ENCODE data around the gene FHDC1. TPM values are rescaled to one million over a fixed set of nuclear protein-coding genes. Genes with fewer than 3 reads are reported as not detected.

Gene FHDC1
- total RNA-seq, 1 experiment from 2014 or later, result 0.95 TPM

DNA sequence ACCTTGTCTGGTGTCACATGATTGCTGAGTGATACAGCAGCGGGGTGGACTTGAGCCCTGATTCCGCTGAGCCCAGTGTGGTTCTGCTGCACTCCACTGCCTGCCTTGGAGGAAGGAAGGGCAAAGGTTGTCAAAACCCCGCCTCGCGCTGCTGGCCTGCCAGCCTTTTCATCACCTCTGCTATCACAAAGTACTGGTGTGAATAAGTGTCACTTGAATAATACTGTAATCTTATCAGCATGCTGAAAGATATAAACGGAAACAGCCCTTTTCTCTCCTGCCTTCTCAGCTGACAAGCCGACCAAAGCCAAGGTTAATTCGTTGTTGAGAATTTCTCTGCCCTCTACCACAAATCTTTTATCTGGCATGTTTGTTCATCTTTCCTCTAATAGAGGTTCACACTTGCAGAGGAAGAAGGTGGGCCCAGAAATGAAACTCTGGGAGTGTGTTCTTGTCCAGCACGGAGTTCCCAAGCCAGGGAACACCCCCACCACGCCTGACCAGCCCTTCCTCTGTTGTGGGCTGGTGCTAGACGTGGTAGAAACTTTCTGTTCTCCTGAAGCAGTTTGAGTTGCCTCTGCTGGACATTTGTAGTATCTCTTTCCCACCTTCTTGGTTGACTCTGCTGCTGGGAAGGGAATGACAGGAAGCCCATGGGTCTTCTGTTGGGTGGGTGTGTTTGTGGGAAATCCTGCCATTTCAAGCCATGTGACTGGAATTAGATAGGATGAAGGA, 21.5 kb downstream of the FHDC1 start:
- Histone ChIP-seq H3K27me3 (ENCODE audit: low read length) (no peaks in the 10 kb centered on the region), H2AFZ (ENCODE audit: low read length) (no peak overlapping the region), H3K4me1 (ENCODE audit: insufficient read depth, low read length) (no peaks in the 10 kb centered on the region; the same call in 1 of the 2 replicates), H4K20me1 (ENCODE audit: low read length) (no peaks in the 10 kb centered on the region), H3K79me2 (ENCODE audit: low read length) (no peaks in the 10 kb centered on the region), H3K4me2 (ENCODE audit: low read length) (no peak overlapping the region), H3K27ac (ENCODE audit: low read length) (no peak overlapping the region), H3K9ac (ENCODE audit: low read length) (no peak overlapping the region), H3K9me2 (replicated peaks; ENCODE audit: low read length) (no peaks in the 10 kb centered on the region), H3K4me3 (ENCODE audit: low read length) (no peak overlapping the region), H3K9me3 (ENCODE audit: low read length) (no peaks in the 10 kb centered on the region), H3K36me3 (ENCODE audit: low read depth, low read length) (no peaks in the 10 kb centered on the region), H3F3A (ENCODE audit: low read length, unreplicated experiment) (no peaks in the 10 kb centered on the region)
- ATAC-seq, result no peak
- ChIA-PET CTCF (no interaction called here), POLR2A (ENCODE audit: unreplicated experiment) (no interaction called here)
- TF ChIP-seq, protein P1, sequence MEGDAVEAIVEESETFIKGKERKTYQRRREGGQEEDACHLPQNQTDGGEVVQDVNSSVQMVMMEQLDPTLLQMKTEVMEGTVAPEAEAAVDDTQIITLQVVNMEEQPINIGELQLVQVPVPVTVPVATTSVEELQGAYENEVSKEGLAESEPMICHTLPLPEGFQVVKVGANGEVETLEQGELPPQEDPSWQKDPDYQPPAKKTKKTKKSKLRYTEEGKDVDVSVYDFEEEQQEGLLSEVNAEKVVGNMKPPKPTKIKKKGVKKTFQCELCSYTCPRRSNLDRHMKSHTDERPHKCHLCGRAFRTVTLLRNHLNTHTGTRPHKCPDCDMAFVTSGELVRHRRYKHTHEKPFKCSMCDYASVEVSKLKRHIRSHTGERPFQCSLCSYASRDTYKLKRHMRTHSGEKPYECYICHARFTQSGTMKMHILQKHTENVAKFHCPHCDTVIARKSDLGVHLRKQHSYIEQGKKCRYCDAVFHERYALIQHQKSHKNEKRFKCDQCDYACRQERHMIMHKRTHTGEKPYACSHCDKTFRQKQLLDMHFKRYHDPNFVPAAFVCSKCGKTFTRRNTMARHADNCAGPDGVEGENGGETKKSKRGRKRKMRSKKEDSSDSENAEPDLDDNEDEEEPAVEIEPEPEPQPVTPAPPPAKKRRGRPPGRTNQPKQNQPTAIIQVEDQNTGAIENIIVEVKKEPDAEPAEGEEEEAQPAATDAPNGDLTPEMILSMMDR (conservative IDR thresholded peaks at IDR 0.05; ENCODE audit: low read depth, low read length), result no peak
- TF ChIP-seq EZH2phosphoT487 (IDR thresholded peaks at IDR 0.05; ENCODE audit: borderline replicate concordance, low read length), result no peak
- TF ChIP-seq EZH2 (IDR thresholded peaks at IDR 0.05; ENCODE audit: low read length, unreplicated experiment), result no peak
- BruUV-seq (replicated peaks), result no TSS peak
- intact Hi-C loops (cut with micrococcal nuclease), result no loop called here
- no peak for DNase-seq

DNA sequence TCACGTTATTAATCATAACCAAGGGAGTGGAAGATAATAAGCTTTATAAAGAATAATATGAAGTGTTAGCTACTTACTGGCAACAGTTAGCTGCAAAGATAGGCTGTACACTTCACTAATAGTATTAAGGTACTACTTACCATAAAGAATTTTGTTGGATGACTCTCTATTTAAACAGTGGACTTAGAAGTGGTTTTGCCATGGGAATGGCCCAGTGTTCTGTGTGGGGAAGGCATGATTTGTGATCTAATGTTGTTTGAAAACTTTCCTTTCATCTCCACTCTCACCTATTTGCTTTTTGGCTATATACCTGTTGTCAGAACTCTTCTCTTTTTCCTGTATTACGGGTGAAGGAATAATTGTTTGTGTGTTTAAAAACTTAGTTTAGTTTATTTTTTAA, 23.0 kb downstream of the FHDC1 start:
- H3K9ac ChIP-seq (ENCODE audit: low read length), result no peak overlapping the region
- H3K4me2 ChIP-seq (ENCODE audit: low read length), result no peak overlapping the region
- H3K27me3 ChIP-seq (ENCODE audit: low read length), result no peaks in the 10 kb centered on the region
- H3K9me2 ChIP-seq (replicated peaks; ENCODE audit: low read length), result no peaks in the 10 kb centered on the region
- ATAC-seq (peak; percentile 24; the same call in 1 of the 2 replicates), DNase-seq (no peak)
- no peak overlapping the region for H2AFZ ChIP-seq (ENCODE audit: low read length)
- H3F3A ChIP-seq (ENCODE audit: low read length, unreplicated experiment), result no peaks in the 10 kb centered on the region
- H3K4me1 ChIP-seq (ENCODE audit: insufficient read depth, low read length), result no peaks in the 10 kb centered on the region
- no peaks in the 10 kb centered on the region for H3K79me2 ChIP-seq (ENCODE audit: low read length)
- H3K9me3 ChIP-seq (ENCODE audit: low read length), result no peaks in the 10 kb centered on the region
- H3K27ac ChIP-seq (ENCODE audit: low read length), result no peak overlapping the region
- intact Hi-C loops (cut with micrococcal nuclease), result no loop called here
- no peak overlapping the region for H3K4me3 ChIP-seq (ENCODE audit: low read length)
- POLR2A ChIA-PET (ENCODE audit: unreplicated experiment), result no interaction called here
- no peak for TF ChIP-seq EZH2phosphoT487 (IDR thresholded peaks at IDR 0.05; ENCODE audit: borderline replicate concordance, low read length)
- TF ChIP-seq, protein P1 (conservative IDR thresholded peaks at IDR 0.05; ENCODE audit: low read depth, low read length), result no peak
- no peak for TF ChIP-seq EZH2 (IDR thresholded peaks at IDR 0.05; ENCODE audit: low read length, unreplicated experiment)
- CTCF ChIA-PET, result no interaction called here
- H3K36me3 ChIP-seq (ENCODE audit: low read depth, low read length), result no peaks in the 10 kb centered on the region
- H4K20me1 ChIP-seq (ENCODE audit: low read length), result no peaks in the 10 kb centered on the region
- BruUV-seq (replicated peaks), result no TSS peak

DNA sequence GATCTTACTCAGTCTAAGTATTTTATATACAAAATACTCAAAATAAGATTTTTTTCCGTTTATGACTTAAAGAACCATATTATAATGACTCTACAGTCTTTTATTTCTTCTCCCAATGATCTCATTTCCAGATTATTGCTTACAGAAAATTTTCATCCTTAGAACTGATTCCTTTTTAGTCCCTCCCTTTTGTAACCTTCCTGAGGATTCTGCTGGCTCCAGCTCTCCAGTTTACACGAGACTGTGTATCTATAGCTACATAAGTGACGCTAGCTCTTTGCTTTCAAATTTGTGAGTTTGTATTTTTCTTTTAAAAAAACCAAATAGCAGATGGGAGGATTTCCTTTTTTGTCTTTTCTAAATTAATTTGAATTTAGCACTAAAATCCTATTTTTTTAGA, 24.0 kb downstream of the FHDC1 start:
- H2AFZ ChIP-seq (ENCODE audit: low read length), result no peak overlapping the region
- CTCF ChIA-PET, result no interaction called here
- no peaks in the 10 kb centered on the region for H3K79me2 ChIP-seq (ENCODE audit: low read length)
- H3K4me2 ChIP-seq (ENCODE audit: low read length), result no peak overlapping the region
- TF ChIP-seq, protein P1 (conservative IDR thresholded peaks at IDR 0.05; ENCODE audit: low read depth, low read length), result no peak
- TF ChIP-seq EZH2 (IDR thresholded peaks at IDR 0.05; ENCODE audit: low read length, unreplicated experiment) (no peak), EZH2phosphoT487 (IDR thresholded peaks at IDR 0.05; ENCODE audit: borderline replicate concordance, low read length) (no peak)
- ATAC-seq (no peak), DNase-seq (no peak)
- no peaks in the 10 kb centered on the region for H3F3A ChIP-seq (ENCODE audit: low read length, unreplicated experiment)
- H3K27ac ChIP-seq (ENCODE audit: low read length), result no peak overlapping the region
- BruUV-seq (replicated peaks), result no TSS peak
- no peak overlapping the region for H3K4me3 ChIP-seq (ENCODE audit: low read length)
- POLR2A ChIA-PET (ENCODE audit: unreplicated experiment), result no interaction called here
- no peaks in the 10 kb centered on the region for H3K36me3 ChIP-seq (ENCODE audit: low read depth, low read length)
- no peaks in the 10 kb centered on the region for H3K9me2 ChIP-seq (replicated peaks; ENCODE audit: low read length)
- no peaks in the 10 kb centered on the region for H4K20me1 ChIP-seq (ENCODE audit: low read length)
- H3K4me1 ChIP-seq (ENCODE audit: insufficient read depth, low read length), result no peaks in the 10 kb centered on the region
- H3K9ac ChIP-seq (ENCODE audit: low read length), result no peak overlapping the region
- no peaks in the 10 kb centered on the region for H3K27me3 ChIP-seq (ENCODE audit: low read length)
- H3K9me3 ChIP-seq (ENCODE audit: low read length), result no peaks in the 10 kb centered on the region
- intact Hi-C loops (cut with micrococcal nuclease), result loop anchor here (10.0 kb wide), 1 partner anchor 125 kb away; no protein-coding TSS in a partner anchor
